ENCODE results near the gene KIRREL1.

KIRREL1 gene

DNA sequence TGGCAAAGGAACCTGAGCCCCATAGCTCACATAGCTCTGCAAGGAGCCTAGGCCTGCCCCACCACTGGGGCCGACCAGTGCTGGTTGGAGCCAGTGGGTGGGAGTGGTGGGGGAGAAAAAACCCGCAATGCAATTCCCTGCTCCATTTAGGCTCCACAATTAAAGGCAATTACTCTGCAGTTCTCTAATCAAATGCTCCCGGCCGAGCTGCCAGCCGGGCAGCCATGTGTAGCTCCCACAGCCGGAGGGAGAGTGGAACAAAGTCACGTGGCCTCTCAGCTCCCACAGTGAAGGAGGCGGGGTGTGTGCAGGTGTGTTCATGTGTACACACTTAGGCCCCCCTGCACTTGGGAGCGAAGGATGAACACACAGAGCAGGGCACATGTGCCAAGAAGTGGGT is 81.6 kb downstream of the KIRREL1 start:
- no peak for DNase-seq (ENCODE audit: low spot score)

GRCh38 chr1:158076441-158076840 is 83.0 kb downstream of the KIRREL1 start:
- DNase-seq (ENCODE audit: low spot score), result no peak

GRCh38 chr1:158077411-158078256 is 84.2 kb downstream of the KIRREL1 start:
- no peak for DNase-seq (ENCODE audit: low spot score)

- DNase-seq (ENCODE audit: low spot score), result no peak
These were observed 85.2 kb downstream of the KIRREL1 start for GRCh38 chr1:158078569-158079080.

DNA sequence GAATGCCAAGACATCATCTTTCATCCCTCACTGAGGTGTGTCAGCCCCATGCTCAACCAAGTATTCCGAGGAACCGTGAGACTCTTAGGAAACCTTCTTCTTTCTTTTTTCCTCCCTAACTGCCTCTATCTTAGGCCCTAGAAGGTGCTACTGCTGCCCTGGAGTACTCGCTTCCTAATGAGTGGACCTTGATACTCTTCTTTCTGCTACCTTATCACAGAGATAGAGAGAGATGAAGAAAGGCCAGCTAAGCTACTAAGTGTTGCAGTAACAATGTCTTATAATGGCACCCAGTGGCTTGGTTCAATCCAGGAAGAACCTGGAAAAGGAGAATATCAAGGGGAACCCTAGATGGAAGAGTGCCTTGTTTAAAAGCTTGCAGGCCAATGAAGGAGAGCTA is 86.6 kb downstream of the KIRREL1 start:
- no peak for DNase-seq (ENCODE audit: low spot score)

DNA sequence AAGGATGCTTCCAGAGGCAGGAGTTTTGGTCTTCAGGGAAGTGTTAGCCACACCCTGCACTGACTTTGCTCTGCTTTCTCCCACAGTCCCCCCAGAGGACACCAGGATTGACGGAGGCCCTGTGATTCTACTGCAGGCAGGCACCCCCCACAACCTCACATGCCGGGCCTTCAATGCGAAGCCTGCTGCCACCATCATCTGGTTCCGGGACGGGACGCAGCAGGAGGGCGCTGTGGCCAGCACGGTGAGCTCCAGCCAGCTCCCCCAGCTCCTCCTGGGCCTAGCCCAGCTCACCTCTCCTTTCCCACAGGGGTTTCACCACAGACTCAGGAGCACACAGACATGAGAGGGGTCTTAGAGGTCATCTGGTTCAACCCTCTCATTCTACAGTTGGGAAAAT is 90.9 kb downstream of the KIRREL1 start:
- DNase-seq (ENCODE audit: low spot score), result no peak

GRCh38 chr1:158084747-158085146 is 91.3 kb downstream of the KIRREL1 start:
- DNase-seq (ENCODE audit: low spot score), result no peak

GRCh38 chr1:158087320-158087927 is 94.0 kb downstream of the KIRREL1 start:
- no peak for DNase-seq (ENCODE audit: low spot score)

DNA sequence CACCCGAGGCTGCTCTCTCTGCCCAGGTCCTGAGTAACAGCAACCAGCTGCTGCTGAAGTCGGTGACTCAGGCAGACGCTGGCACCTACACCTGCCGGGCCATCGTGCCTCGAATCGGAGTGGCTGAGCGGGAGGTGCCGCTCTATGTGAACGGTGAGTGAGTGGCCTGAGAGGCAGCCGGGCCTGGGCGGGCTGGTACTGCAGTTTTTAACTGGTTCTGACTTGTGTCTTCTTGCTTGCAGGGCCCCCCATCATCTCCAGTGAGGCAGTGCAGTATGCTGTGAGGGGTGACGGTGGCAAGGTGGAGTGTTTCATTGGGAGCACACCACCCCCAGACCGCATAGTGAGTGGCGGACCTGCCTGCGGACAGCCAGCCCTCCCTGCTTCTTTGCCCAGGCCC is 96.0 kb downstream of the KIRREL1 start:
- no peak for DNase-seq (ENCODE audit: low spot score)

DNA sequence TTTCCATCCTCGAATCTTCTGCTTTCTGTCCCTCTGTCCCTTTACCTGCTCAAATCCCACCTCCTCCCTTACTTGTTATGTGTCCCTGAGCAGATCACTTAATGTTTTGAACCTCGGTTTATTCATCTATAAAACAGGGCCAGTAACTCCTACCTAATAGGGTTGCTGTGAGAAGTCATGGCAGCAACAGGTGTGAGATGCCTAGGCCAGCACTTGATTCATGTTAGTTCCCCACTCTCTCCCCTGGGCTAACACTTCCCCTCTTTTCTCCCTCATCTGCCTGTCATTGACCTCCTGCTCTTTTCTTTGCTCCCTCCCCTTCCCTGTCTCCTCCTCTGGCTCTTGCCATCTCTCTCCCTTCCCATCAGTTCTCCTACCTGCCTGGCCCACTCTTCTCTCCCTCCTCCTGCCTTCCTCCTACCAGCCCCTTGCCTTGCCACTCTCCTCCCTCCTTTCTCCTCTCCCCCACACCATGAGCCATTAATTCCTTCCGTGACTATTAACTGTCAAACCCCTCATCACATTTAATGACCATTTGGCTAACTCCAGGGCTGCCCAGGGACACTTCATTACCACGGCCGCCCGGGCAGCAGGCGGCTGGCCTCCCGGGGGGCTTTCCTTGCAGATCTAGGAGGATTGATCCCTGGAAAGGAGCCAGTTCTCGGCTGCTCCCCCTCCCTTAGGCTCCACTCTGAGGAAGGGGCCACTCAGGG is 96.6 kb downstream of the KIRREL1 start:
- DNase-seq (ENCODE audit: low spot score), result no peak

DNA sequence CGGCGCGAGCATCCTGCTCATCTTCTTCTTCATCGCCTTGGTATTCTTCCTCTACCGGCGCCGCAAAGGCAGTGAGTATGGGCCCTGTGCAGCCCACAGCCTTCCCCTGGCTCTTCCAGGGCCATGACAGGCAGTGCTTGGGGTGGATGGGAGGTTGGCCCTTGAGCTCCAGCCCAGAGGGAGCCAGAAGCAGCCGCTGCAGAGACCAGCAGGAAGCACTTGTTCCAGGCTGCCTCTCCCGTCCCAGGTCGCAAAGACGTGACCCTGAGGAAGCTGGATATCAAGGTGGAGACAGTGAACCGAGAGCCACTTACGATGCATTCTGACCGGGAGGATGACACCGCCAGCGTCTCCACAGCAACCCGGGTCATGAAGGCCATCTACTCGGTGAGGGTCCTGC is 99.9 kb downstream of the KIRREL1 start:
- DNase-seq (ENCODE audit: low spot score), result no peak

DNA sequence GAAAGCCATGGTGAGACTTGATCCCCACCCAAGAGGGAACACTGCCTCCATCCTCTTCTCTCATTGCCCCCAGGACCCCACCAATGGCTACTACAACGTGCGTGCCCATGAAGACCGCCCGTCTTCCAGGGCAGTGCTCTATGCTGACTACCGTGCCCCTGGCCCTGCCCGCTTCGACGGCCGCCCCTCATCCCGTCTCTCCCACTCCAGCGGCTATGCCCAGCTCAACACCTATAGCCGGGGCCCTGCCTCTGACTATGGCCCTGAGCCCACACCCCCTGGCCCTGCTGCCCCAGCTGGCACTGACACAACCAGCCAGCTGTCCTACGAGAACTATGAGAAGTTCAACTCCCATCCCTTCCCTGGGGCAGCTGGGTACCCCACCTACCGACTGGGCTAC is 101.1 kb downstream of the KIRREL1 start:
- DNase-seq (ENCODE audit: low spot score), result no peak

DNA sequence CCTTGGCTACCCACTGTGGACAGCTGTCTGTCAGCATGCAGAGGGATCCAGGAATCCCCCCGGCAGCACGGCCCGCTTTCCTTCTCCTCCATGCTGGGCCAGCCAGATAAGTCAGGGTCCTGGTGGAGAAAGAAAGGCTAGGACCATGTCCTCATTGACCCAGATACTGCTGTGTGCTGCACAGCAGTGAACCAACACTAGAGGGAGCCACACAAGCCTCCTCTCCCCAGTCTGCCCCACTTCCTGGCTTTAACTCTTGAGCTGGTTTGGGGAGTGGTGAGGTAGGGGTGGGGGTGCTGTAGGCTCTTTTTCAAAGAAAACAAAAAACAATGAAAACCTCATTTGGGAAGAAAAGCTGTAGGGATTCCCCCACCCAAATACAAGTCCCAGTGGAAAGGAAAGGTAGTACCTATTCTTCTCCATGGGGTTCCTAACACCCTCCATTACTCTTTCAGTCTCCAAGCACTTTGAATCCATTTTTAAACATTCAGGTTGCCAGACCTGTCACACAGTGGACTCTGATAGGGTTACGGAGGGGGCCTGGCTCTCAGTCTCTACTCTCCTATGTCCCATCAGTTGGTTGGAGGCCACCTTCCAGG is 102.4 kb downstream of the KIRREL1 start:
- no peak for DNase-seq (ENCODE audit: low spot score)

DNA sequence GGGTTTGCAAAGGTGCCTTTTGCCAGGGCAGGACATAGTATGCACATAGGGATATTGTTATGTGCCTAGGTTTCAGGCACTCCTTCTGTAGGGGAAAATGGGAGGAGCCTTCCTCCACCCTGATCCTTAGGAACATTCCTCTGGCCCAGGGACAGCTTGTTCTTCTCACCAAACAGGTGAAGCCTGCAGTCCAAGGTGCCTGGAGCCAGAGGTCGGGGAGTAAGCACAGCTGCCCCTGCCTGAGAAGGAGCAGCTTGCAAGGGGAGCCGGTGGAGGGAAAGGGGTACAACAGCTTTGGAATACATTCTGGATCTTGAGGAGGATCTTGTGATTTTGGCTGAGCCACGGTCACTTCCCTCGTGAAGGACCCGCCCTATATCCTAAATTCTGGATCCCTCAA is 104.8 kb downstream of the KIRREL1 start:
- DNase-seq (ENCODE audit: low spot score), result no peak

DNA sequence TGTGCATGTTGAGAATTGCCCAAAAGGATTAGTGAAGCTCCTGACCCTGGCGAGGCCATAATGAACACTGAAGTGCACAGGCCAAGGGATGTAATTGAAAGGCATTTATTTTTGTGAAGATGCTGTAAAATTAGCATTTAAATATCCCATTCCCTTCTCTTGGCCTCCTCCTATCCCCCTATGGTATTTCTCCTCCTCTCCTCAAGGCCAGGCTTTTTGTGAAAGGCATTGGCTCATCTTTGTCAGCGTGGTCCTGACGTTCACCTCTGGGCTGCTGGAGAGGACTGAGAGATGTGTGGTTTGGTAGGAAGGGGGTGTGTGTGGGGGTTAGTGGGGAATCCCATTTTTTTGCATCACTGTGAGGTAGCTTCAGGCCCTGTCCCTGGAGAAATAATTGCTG is 105.7 kb downstream of the KIRREL1 start:
- DNase-seq (ENCODE audit: low spot score), result no peak

DNA sequence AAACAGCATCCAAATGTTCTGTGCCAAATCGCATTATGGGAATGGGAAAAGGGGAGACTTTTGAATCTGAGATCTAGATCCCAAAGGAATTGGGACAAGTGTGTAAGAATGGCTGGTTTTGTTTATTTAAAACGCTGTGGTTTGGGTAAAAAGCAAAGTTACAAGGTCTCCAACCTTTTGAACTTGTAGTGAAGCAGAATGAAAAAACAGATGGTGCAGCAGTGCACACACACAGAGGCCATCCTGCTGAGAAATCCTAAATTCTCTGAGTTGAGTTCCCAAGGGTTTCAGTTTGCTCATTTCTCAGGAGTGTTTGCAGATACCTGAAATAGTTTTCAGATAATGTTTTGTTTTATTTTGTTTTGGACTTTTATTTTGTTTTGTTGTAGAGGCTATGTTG is 107.1 kb downstream of the KIRREL1 start:
- no peak for DNase-seq (ENCODE audit: low spot score)

GRCh38 chr1:158101455-158101854 is 108.0 kb downstream of the KIRREL1 start:
- DNase-seq (ENCODE audit: low spot score), result no peak

- no peak for DNase-seq (ENCODE audit: low spot score)
These were observed 108.5 kb downstream of the KIRREL1 start for GRCh38 chr1:158101927-158102326.

DNA sequence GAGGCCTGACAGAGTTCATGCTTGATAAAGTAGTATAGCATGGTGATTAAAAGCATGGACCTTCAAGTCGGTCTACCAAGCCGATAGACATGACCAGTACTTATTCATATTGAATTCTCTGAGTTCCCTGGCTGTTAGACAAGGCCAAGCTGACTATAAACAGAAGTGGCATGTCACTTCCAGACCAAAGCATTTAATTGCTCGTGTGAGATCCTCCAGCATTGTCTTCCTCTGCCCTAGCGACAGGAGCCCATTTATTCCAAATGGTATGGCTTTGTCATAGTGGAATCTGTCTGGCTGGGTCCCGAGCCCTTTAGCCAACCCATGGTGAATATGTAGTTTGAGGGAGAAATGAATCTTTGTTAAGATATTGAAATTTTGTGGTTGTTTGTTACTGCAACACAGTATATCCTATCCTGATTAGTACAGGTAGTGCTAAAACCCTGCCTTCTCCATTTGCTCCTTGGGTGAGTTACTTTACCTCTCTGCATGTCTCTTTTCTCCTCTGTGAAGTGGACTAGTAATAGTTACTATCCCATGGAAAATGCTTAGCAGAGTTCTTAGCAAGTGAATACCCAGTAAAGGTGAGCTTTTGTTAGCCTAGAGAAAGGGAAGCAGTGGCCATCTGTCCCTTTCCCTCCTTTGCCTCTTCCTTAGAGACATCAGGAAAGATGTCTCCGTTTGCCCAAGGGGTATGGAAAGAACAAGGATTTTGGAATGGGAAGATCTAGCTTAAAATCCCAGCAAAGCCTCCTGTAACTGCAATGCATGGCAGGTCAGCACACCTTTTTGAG is 109.6 kb downstream of the KIRREL1 start:
- no peak for DNase-seq (ENCODE audit: low spot score)

DNA sequence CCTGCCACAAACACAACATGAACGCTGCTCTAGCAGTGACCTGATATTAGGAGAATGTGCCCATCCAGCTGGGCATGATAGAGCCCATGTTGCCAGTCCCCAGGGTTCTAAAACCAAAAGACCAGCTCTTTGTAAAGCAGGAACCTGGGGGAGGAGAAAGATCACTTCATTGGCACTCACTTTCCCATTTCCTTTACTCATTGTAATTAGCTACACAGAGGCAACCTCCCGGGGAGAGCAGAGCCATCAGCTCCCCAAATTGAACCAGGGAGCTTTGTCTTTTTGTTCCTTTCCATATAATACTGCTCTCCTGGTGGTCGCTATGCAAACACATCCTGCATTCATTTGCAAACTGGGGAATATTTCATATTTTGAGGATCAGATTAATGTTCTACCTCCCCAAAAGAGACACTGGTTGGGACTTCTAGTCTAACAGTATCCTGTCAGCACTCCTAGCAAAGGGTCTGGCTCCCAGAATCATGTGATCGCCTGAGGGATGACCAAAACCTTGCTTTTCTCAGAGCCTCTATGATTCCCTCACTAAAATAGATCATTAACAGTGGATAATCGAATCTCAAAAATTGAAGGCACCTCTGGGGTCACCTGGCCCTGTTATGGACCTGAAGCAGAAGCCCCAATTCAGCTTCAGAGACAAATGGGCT is 110.5 kb downstream of the KIRREL1 start:
- no peak for DNase-seq (ENCODE audit: low spot score)

GRCh38 chr1:158104891-158105290 is 111.4 kb downstream of the KIRREL1 start:
- DNase-seq (ENCODE audit: low spot score), result no peak
